Measurements from ENCODE around the gene AP1S3.
A peak's percentile ranks its signal among the peaks of the same experiment; 100 is the strongest.

The AP1S3 gene

GRCh38 chr2:223781560-223781959 is 55.8 kb downstream of the AP1S3 start:
- Histone ChIP-seq H3K9me3 (ENCODE audit: control insufficient read depth, insufficient read depth, low read depth, low read length) (no peaks in the 10 kb centered on the region), H3K36me3 (ENCODE audit: control insufficient read depth in 2 of 2, insufficient read depth in 1 of 2, low read length in 2 of 2) (peaks cover 0 to 10% of the 10 kb centered on the region in 2 experiments; a peak in 2 of 3 replicates), H3K4me3 (ENCODE audit: low read depth, low read length) (no peak overlapping the region), H3K4me1 (ENCODE audit: control insufficient read depth, insufficient read depth, low read length) (peaks cover 2% of the 10 kb centered on the region; the same call in 1 of the 2 replicates), H3K27ac (ENCODE audit: extremely low read depth, low read depth, low read length) (no peak overlapping the region)
- ChIA-PET POLR2A (no interaction called here), CTCF (no interaction called here)
- TF ChIP-seq, protein P1, sequence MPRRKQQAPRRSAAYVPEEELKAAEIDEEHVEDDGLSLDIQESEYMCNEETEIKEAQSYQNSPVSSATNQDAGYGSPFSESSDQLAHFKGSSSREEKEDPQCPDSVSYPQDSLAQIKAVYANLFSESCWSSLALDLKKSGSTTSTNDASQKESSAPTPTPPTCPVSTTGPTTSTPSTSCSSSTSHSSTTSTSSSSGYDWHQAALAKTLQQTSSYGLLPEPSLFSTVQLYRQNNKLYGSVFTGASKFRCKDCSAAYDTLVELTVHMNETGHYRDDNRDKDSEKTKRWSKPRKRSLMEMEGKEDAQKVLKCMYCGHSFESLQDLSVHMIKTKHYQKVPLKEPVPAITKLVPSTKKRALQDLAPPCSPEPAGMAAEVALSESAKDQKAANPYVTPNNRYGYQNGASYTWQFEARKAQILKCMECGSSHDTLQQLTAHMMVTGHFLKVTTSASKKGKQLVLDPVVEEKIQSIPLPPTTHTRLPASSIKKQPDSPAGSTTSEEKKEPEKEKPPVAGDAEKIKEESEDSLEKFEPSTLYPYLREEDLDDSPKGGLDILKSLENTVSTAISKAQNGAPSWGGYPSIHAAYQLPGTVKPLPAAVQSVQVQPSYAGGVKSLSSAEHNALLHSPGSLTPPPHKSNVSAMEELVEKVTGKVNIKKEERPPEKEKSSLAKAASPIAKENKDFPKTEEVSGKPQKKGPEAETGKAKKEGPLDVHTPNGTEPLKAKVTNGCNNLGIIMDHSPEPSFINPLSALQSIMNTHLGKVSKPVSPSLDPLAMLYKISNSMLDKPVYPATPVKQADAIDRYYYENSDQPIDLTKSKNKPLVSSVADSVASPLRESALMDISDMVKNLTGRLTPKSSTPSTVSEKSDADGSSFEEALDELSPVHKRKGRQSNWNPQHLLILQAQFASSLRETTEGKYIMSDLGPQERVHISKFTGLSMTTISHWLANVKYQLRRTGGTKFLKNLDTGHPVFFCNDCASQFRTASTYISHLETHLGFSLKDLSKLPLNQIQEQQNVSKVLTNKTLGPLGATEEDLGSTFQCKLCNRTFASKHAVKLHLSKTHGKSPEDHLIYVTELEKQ (tag by site-specific recombination; IDR thresholded peaks at IDR 0.05; ENCODE audit: borderline replicate concordance) = no peak
- no peak for TF ChIP-seq ZNF335 (tag by site-specific recombination; conservative IDR thresholded peaks at IDR 0.05)
- no peak for TF ChIP-seq ZNF837 (tag by site-specific recombination; IDR thresholded peaks at IDR 0.05)
- no peak for TF ChIP-seq ZFP69B (tag by site-specific recombination; IDR thresholded peaks at IDR 0.05)
- no peak for TF ChIP-seq GLIS1 (tag by site-specific recombination; IDR thresholded peaks at IDR 0.05)
- TF ChIP-seq, protein P2, sequence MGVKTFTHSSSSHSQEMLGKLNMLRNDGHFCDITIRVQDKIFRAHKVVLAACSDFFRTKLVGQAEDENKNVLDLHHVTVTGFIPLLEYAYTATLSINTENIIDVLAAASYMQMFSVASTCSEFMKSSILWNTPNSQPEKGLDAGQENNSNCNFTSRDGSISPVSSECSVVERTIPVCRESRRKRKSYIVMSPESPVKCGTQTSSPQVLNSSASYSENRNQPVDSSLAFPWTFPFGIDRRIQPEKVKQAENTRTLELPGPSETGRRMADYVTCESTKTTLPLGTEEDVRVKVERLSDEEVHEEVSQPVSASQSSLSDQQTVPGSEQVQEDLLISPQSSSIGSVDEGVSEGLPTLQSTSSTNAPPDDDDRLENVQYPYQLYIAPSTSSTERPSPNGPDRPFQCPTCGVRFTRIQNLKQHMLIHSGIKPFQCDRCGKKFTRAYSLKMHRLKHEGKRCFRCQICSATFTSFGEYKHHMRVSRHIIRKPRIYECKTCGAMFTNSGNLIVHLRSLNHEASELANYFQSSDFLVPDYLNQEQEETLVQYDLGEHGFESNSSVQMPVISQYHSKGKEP (tag by site-specific recombination; IDR thresholded peaks at IDR 0.05) = no peak
- no peak for TF ChIP-seq ZNF175 (tag by site-specific recombination; IDR thresholded peaks at IDR 0.05)
- no peak for TF ChIP-seq GLIS2 (tag by site-specific recombination; IDR thresholded peaks at IDR 0.05)
- TF ChIP-seq ZNF133 (tag by site-specific recombination; IDR thresholded peaks at IDR 0.05) = no peak
- TF ChIP-seq ZNF239 (tag by site-specific recombination; IDR thresholded peaks at IDR 0.05) = no peak

- CTCF ChIA-PET = interaction anchor here (0.6 to 2.7 kb wide), 6 partner anchors 18 to 804 kb away, joined by 3 to 11 read pairs (median 4); no protein-coding TSS in a partner anchor
- TF ChIP-seq ZBTB17 (tag by site-specific recombination; IDR thresholded peaks at IDR 0.05) (no peak), ZNF354C (tag by site-specific recombination; IDR thresholded peaks at IDR 0.05; ENCODE audit: borderline replicate concordance, low read depth) (no peak), ZNF341 (tag by site-specific recombination; IDR thresholded peaks at IDR 0.05; ENCODE audit: low read depth) (peak; percentile 80), CTCF (tag by site-specific recombination; IDR thresholded peaks at IDR 0.05) (0 out of 2 replicates have a peak, but pooled peaks have one; percentile 22), ZFP3 (tag by site-specific recombination; IDR thresholded peaks at IDR 0.05; ENCODE audit: low read depth) (no peak), BCL11B (tag by site-specific recombination; IDR thresholded peaks at IDR 0.05; ENCODE audit: low read depth) (no peak), ZNF830 (tag by site-specific recombination; IDR thresholded peaks at IDR 0.05; ENCODE audit: low read depth) (no peak), GLIS2 (tag by site-specific recombination; IDR thresholded peaks at IDR 0.05) (no peak), ZNF266 (tag by site-specific recombination; IDR thresholded peaks at IDR 0.05; ENCODE audit: low read depth) (no peak), ZEB2 (tag by site-specific recombination; IDR thresholded peaks at IDR 0.05) (no peak), ZNF654 (tag by site-specific recombination; IDR thresholded peaks at IDR 0.05; ENCODE audit: low read depth) (peak; percentile 48), ZFP37 (tag by site-specific recombination; IDR thresholded peaks at IDR 0.05) (no peak), TRIM28 (IDR thresholded peaks at IDR 0.05; ENCODE audit: borderline replicate concordance, low read length) (no peak)
- POLR2A ChIA-PET = no interaction called here
- H3K4me3 ChIP-seq (ENCODE audit: low read depth, low read length) = no peak overlapping the region
- peaks cover 0 to 27% of the 10 kb centered on the region in 2 experiments; a peak in 2 of 3 replicates for H3K36me3 ChIP-seq (ENCODE audit: control insufficient read depth in 2 of 2, insufficient read depth in 1 of 2, low read length in 2 of 2)
- no peaks in the 10 kb centered on the region for H3K9me3 ChIP-seq (ENCODE audit: control insufficient read depth, insufficient read depth, low read depth, low read length)
- no peaks in the 10 kb centered on the region for H3K4me1 ChIP-seq (ENCODE audit: control insufficient read depth, insufficient read depth, low read length)
- no peak overlapping the region for H3K27ac ChIP-seq (ENCODE audit: extremely low read depth, low read depth, low read length)
These were observed 57.5 kb downstream of the AP1S3 start for GRCh38 chr2:223779877-223780276.

Data from HEK293 (cell line).